Measurements from ENCODE around the gene ERVFRD-1.
A peak's percentile ranks its signal among the peaks of the same experiment; 100 is the strongest.

Gene ERVFRD-1

GRCh38 chr6:11110921-11111768, at the start of gene ERVFRD-1:
TSS of gene ERVFRD-1 (minus strand) at chr6:11111725. CDS start at chr6:11105310, 6,415 bp downstream.
- DNase-seq, result no peak

GRCh38 chr6:11160199-11160598, 48.7 kb upstream of the ERVFRD-1 start:
- no peak for DNase-seq

GRCh38 chr6:11155589-11155988, 44.1 kb upstream of the ERVFRD-1 start:
- no peak for DNase-seq

GRCh38 chr6:11153447-11153846, 41.9 kb upstream of the ERVFRD-1 start:
- DNase-seq, result no peak

GRCh38 chr6:11152581-11152980, 41.1 kb upstream of the ERVFRD-1 start:
- no peak for DNase-seq

GRCh38 chr6:11151488-11151887, 40.0 kb upstream of the ERVFRD-1 start:
- DNase-seq, result no peak

GRCh38 chr6:11149551-11149950, 38.0 kb upstream of the ERVFRD-1 start:
- no peak for DNase-seq

GRCh38 chr6:11146117-11146826, 34.7 kb upstream of the ERVFRD-1 start:
- DNase-seq, result no peak

- peak; percentile 81 for DNase-seq
Observed at GRCh38 chr6:11144393-11144851, 32.9 kb upstream of the ERVFRD-1 start.

- DNase-seq, result no peak
Observed at GRCh38 chr6:11143394-11144371, 32.2 kb upstream of the ERVFRD-1 start.

GRCh38 chr6:11142296-11143027, 30.9 kb upstream of the ERVFRD-1 start:
- DNase-seq, result no peak

- no peak for DNase-seq
Observed at GRCh38 chr6:11141295-11141694, 29.8 kb upstream of the ERVFRD-1 start.

- no peak for DNase-seq
Observed at GRCh38 chr6:11140056-11140455, 28.5 kb upstream of the ERVFRD-1 start.

- DNase-seq, result no peak
Observed at GRCh38 chr6:11139051-11139960, 27.8 kb upstream of the ERVFRD-1 start.

GRCh38 chr6:11136809-11137208, 25.3 kb upstream of the ERVFRD-1 start:
- no peak for DNase-seq

- DNase-seq, result no peak
Observed at GRCh38 chr6:11133281-11133680, 21.8 kb upstream of the ERVFRD-1 start.

GRCh38 chr6:11132194-11132888, 20.8 kb upstream of the ERVFRD-1 start:
- no peak for DNase-seq

- DNase-seq, result no peak
Observed at GRCh38 chr6:11130605-11131004, 19.1 kb upstream of the ERVFRD-1 start.

GRCh38 chr6:11129908-11130565, 18.5 kb upstream of the ERVFRD-1 start:
- DNase-seq, result no peak

- no peak for DNase-seq
Observed at GRCh38 chr6:11128608-11129007, 17.1 kb upstream of the ERVFRD-1 start.

Measured in stimulated activated CD4-positive, alpha-beta T cell treated with anti-CD3 and anti-CD28 coated beads, Interleukin-4, amount 100 ng/mL, for 24 hours (primary cell).